Muscle of back (tissue), 11 donors: ENCODE results near the gene NEMF. TPM values are rescaled to one million over a fixed set of nuclear protein-coding genes. Genes with fewer than 3 reads are reported as not detected.
A peak's percentile ranks its signal among the peaks of the same experiment; 100 is the strongest.
"Not testable (repeated sequence)": the region's sequence is repeated elsewhere in the genome, so short reads cannot be mapped to it uniquely, and the experiment has no call there.

Source experiments
- DNase-seq, 3 donors: peaks; one replicate each; pipeline versions ENCODE4 v3.0.0 to v3.0.0-alpha.2; 2013
- polyA plus RNA-seq, 10 donors: library from polyadenylated mRNA; unstranded; fragments of 120-200 nt; gene quantifications; one replicate each; pipeline ENCODE4 v1.2.1, GENCODE V29; 2013; ENCODE audit not compliant: insufficient read length in 10 of 10

NEMF gene
- polyA plus RNA-seq, 10 donors: 37.4 to 61.2 (median 51.9) TPM

- no peak for DNase-seq
Measured at GRCh38 chr14:49881350-49882001, 28.9 kb upstream of the NEMF start.

- no peak for DNase-seq
Measured at GRCh38 chr14:49880267-49881064, 27.9 kb upstream of the NEMF start.

DNA sequence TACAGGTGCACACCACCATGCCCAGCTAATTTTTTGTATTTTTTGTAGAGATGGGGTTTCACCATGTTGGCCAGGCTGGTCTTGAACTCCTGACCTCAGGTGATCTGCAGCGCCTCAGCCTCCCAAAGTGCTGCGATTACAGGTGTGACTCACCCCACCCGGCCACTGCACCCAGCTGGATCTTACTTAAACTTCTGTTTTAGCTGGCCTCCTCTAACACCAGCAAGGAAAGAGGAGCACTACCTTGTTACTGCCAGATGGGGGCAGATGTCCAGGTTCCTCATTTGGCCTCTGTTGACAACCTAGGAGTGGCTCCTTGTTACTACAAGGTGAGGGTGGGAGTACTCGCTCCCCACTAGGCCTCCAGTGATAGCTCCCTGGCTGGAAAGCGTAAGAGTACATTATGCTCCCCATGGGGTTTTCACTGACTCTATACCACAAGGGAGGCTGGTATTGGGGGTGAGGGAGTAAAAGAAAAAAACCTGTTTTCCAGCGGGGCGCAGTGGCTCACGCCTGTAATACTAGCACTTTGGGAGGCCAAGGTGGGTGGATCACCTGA, 27.1 kb upstream of the NEMF start:
- peak in 2 of 3 donors; percentile 48 to 50 for DNase-seq

GRCh38 chr14:49876563-49877127, 24.1 kb upstream of the NEMF start:
- DNase-seq: no peak

- no peak for DNase-seq
Measured at GRCh38 chr14:49875640-49876198, 23.1 kb upstream of the NEMF start.

DNA sequence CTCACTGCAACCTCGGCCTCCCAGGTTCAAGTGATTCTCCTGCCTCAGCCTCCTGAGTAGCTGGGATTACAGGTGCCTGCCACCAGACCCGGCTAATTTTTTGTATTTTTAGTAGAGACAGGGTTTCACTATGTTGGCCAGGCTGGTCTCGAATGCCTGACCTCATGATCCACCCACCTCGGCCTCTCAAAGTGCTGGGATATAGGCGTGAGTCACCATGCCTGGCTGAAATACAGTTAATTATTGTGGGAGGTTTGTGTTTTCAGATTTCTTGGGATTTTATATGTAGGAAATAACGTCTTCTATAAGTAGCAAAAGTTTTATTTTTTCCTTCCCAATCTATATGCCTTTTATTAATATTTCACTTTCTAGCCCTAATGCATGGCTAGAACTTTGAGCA, 21.0 kb upstream of the NEMF start:
- DNase-seq: not testable (repeated sequence)

DNA sequence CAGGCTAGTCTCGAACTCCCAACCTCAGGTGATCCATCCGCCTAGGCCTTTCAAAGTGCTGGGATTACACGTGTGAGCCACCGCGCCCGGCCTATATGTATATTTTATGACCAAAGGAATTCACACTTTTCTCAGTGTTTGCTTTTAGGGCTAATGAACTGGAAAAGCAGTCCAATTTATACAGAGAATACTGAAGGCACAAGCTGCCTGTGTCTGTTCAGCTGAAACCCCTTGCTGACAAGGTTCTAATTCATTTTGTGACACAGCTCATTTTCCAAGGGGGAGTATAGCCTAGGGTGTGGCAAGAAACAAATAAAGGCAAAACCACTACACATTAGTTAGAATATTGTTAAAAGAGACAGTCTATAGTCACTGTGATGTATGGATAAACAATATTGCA, 18.3 kb upstream of the NEMF start:
- DNase-seq: no peak

DNA sequence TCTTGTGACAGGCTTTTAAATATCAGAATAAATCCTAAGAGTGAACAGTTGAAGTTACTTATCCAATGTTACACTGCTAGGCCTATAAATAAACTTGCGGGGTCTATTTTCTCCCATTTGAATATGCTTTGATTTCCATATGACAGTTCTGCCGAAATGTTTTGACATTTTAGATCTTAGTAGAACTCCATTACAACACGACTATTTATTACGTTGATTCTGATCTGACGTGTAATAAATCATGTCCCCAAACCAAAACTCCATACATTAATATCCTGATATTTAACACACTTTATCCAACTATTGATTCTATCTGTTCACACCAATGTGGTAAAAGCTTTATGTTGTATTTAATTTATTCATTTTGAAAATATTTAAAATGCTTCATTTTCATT, 16.1 kb upstream of the NEMF start:
- DNase-seq: no peak

- peak; percentile 92 to 97 (median 94) for DNase-seq
Measured at GRCh38 chr14:49867831-49868719, 15.5 kb upstream of the NEMF start.

GRCh38 chr14:49865431-49865859, 12.9 kb upstream of the NEMF start:
- peak; percentile 57 to 86 (median 83) for DNase-seq

- DNase-seq: peak in 1 of 3 donors; percentile 31
Measured at GRCh38 chr14:49863487-49864281, 11.1 kb upstream of the NEMF start.

GRCh38 chr14:49862089-49862673, 9.6 kb upstream of the NEMF start:
- peak; percentile 88 to 97 (median 94) for DNase-seq

- peak; percentile 84 to 94 (median 90) for DNase-seq
Measured at GRCh38 chr14:49861699-49862088, 9.1 kb upstream of the NEMF start.

GRCh38 chr14:49860988-49861698, 8.6 kb upstream of the NEMF start:
- no peak for DNase-seq

GRCh38 chr14:49858383-49858782, 5.8 kb upstream of the NEMF start:
- DNase-seq: no peak

DNA sequence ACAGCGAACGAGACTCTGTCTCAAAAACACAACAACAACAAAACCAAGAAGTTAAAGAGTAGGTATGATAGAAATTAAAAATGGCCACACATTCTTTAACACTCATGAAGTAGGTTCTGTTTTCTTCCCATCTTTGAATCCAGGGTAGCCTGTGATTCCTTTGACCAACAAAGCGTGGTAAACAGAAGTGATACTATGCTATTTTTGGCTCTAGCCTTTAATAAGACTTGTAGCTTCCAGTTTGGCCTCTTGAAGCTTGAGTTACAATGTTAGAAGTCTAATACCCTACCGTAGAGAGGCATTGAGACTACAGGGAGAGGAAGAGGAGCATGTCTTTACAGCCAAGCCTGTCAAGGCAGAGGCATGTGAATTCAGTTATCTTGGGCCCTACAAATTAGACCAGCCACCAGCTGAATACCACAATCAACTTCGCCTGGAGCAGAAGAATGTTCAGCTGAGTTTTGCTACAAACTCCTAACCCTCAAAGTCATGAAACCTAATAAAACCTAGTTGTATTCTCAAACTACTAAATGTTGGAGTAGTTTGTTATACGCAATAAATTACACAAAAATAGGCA, 4.9 kb upstream of the NEMF start:
- peak in 2 of 3 donors; percentile 24 to 35 for DNase-seq

DNA sequence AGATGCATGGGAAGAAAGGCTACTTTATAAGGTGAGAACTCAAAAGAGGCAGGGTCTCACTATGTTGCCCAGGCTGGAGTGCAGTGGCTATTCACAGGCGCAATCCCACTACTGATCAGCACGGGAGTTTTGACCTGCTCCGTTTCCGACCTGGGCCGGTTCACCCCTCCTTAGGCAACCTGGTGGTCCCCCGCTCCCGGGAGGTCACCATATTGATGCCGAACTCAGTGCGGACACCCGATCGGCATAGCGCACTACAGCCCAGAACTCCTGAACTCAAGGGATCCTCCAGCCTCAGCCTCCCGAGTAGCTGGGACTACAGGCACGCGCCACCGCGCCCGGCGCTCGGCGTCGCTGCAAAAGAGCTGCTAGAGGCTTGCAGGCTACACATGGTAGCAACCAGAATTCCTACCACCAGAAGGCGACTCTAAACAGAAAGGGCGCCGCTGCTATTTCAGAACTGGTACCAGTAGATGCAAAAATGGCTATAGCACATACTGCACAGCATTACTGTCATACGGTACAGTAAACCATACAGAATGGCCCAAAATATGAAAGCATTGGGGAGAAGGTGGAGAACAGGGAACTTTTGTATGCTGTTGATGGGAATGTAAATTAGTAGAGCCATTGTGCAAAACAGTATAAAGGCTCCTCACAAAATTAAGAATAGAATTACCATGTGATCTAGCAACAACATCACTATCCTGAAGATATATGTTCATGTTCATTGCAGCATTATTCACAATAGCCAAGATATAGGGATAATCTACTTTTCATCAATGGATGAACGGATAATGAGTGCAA, 1.2 kb upstream of the NEMF start:
- DNase-seq: peak; percentile 65 to 85 (median 67)

GRCh38 chr14:49853158-49853477, 530 bp upstream of the NEMF start:
- no peak for DNase-seq
